ENCODE data around the gene PRKCH. TPM values are rescaled to one million over a fixed set of nuclear protein-coding genes. Genes with fewer than 3 reads are reported as not detected.

Gene PRKCH
- total and polyA plus RNA-seq, 7 experiments from 2014 or later: 191 to 359 (median 314) TPM

- Mint-ChIP-seq H3K4me1 (peaks cover 38 to 77% (median 52%) of the 10 kb centered on the region in 7 donors), H3K9me3 (peaks cover 0 to 5% (median 0%) of the 10 kb centered on the region in 11 donors), H3K36me3 (peaks cover 0 to 27% (median 0%) of the 10 kb centered on the region in 5 donors), H3K4me3 (peak overlapping the region; percentile 74 to 89 (median 82)), H3K27me3 (peaks cover 0 to 10% (median 0%) of the 10 kb centered on the region in 5 donors), H3K27ac (peak overlapping the region; percentile 44 to 95 (median 83))
- intact Hi-C loops (cut with micrococcal nuclease): loop anchor here (1.0 to 5.0 kb wide), 5 partner anchors 15 to 149 kb away; partner anchors contain the start of gene HIF1A (in 1 of the 2)
- ChIA-PET POLR2A (interaction anchor here (1.0 to 1.4 kb wide), 4 partner anchors 11 to 130 kb away, joined by 3 to 4 read pairs (median 3); no protein-coding TSS in a partner anchor), CTCF (interaction anchor here (1.0 to 1.3 kb wide), 3 partner anchors 8 to 152 kb away, joined by 3 to 5 read pairs (median 3); no protein-coding TSS in a partner anchor)
- H3K9me3 ChIP-seq (ENCODE audit: control insufficient read depth in 2 of 3, low read length in 3 of 3): no peaks in the 10 kb centered on the region
- peak overlapping the region; percentile 47 for H3K4me3 ChIP-seq (ENCODE audit: low read length)
- no peaks in the 10 kb centered on the region for H3K27me3 ChIP-seq (ENCODE audit: control insufficient read depth in 2 of 2, insufficient read depth in 2 of 2, low read length in 2 of 2)
- H3K4me1 ChIP-seq (ENCODE audit: control insufficient read depth in 2 of 2, insufficient read depth in 2 of 2, low read length in 2 of 2): peaks cover 0 to 30% of the 10 kb centered on the region in 2 donors
- no peaks in the 10 kb centered on the region for H3K36me3 ChIP-seq (ENCODE audit: control insufficient read depth in 2 of 3, insufficient read depth in 3 of 3, low read length in 3 of 3)
- H3K27ac ChIP-seq (ENCODE audit: low read depth, low read length): no peak overlapping the region
- ATAC-seq (no peak), DNase-seq (no peak)
Observed at GRCh38 chr14:61567838-61568571, 246.6 kb downstream of the PRKCH start.

- no peaks in the 10 kb centered on the region for H3K36me3 ChIP-seq (ENCODE audit: control insufficient read depth in 2 of 3, insufficient read depth in 3 of 3, low read length in 3 of 3)
- peak overlapping the region; percentile 47 for H3K4me3 ChIP-seq (ENCODE audit: low read length)
- peak; percentile 86 for ATAC-seq
- peak overlapping the region; percentile 26 for H3K27ac ChIP-seq (ENCODE audit: low read depth, low read length)
- peaks cover 40 to 77% (median 57%) of the 10 kb centered on the region in 7 donors for H3K4me1 Mint-ChIP-seq
- peak; percentile 49 to 77 (median 73) for DNase-seq
- H3K27me3 ChIP-seq (ENCODE audit: control insufficient read depth in 2 of 2, insufficient read depth in 2 of 2, low read length in 2 of 2): no peaks in the 10 kb centered on the region
- peaks cover 0 to 26% (median 0%) of the 10 kb centered on the region in 5 donors for H3K36me3 Mint-ChIP-seq
- H3K27ac Mint-ChIP-seq: peak overlapping the region; percentile 44 to 95 (median 86)
- intact Hi-C loops (cut with micrococcal nuclease): loop anchor here (1.0 to 5.0 kb wide), 6 partner anchors 10 to 149 kb away; partner anchors contain the start of gene HIF1A (in 1 of the 2)
- H3K4me3 Mint-ChIP-seq: peak overlapping the region; percentile 74 to 89 (median 82)
- H3K9me3 Mint-ChIP-seq: peaks cover 0 to 5% (median 0%) of the 10 kb centered on the region in 11 donors
- ChIA-PET POLR2A (interaction anchor here (0.6 to 1.6 kb wide), 8 partner anchors 9 to 130 kb away, joined by 3 to 5 read pairs (median 3); partner anchors contain the start of gene HIF1A), CTCF (interaction anchor here (1.2 kb wide), 1 partner anchor 9 kb away, joined by 3 read pairs; no protein-coding TSS in a partner anchor)
- H3K4me1 ChIP-seq (ENCODE audit: control insufficient read depth in 2 of 2, insufficient read depth in 2 of 2, low read length in 2 of 2): peaks cover 0 to 33% of the 10 kb centered on the region in 2 donors
- H3K27me3 Mint-ChIP-seq: peaks cover 0 to 10% (median 0%) of the 10 kb centered on the region in 5 donors
- H3K9me3 ChIP-seq (ENCODE audit: control insufficient read depth in 2 of 3, low read length in 3 of 3): no peaks in the 10 kb centered on the region
Observed at GRCh38 chr14:61568572-61569011, 247.2 kb downstream of the PRKCH start.

GRCh38 chr14:61569308-61569707 lies 247.9 kb downstream of the PRKCH start:
- peak overlapping the region; percentile 51 to 88 (median 78) for H3K4me3 Mint-ChIP-seq
- ATAC-seq (no peak), DNase-seq (no peak)
- Histone ChIP-seq H3K36me3 (ENCODE audit: control insufficient read depth in 2 of 3, insufficient read depth in 3 of 3, low read length in 3 of 3) (no peaks in the 10 kb centered on the region), H3K9me3 (ENCODE audit: control insufficient read depth in 2 of 3, low read length in 3 of 3) (no peaks in the 10 kb centered on the region), H3K4me1 (ENCODE audit: control insufficient read depth in 2 of 2, insufficient read depth in 2 of 2, low read length in 2 of 2) (peaks cover 0 to 40% of the 10 kb centered on the region in 2 donors), H3K27ac (ENCODE audit: low read depth, low read length) (peak overlapping the region; percentile 26), H3K4me3 (ENCODE audit: low read length) (peak overlapping the region; percentile 47), H3K27me3 (ENCODE audit: control insufficient read depth in 2 of 2, insufficient read depth in 2 of 2, low read length in 2 of 2) (no peaks in the 10 kb centered on the region)
- peaks cover 0 to 21% (median 0%) of the 10 kb centered on the region in 5 donors for H3K36me3 Mint-ChIP-seq
- H3K9me3 Mint-ChIP-seq: peaks cover 0 to 5% (median 0%) of the 10 kb centered on the region in 11 donors
- peaks cover 0 to 10% (median 0%) of the 10 kb centered on the region in 5 donors for H3K27me3 Mint-ChIP-seq
- intact Hi-C loops (cut with micrococcal nuclease): loop anchor here (1.0 to 5.0 kb wide), 5 partner anchors 9 to 148 kb away; no protein-coding TSS in a partner anchor
- ChIA-PET POLR2A (interaction anchor here (0.6 to 1.6 kb wide), 10 partner anchors 10 to 129 kb away, joined by 3 to 5 read pairs (median 3); partner anchors contain the start of gene HIF1A), CTCF (interaction anchor here (0.8 to 1.8 kb wide), 3 partner anchors 9 to 192 kb away, joined by 3 to 5 read pairs (median 3); partner anchors contain the start of gene SNAPC1)
- H3K27ac Mint-ChIP-seq: peak overlapping the region; percentile 81 to 94 (median 86)
- peaks cover 40 to 77% (median 64%) of the 10 kb centered on the region in 7 donors for H3K4me1 Mint-ChIP-seq

- peak overlapping the region; percentile 81 to 94 (median 86) for H3K27ac Mint-ChIP-seq
- DNase-seq: peak; percentile 20 to 66 (median 53)
- intact Hi-C loops (cut with micrococcal nuclease): loop anchor here (1.0 to 10.0 kb wide), 7 partner anchors 8 to 1325 kb away; partner anchors contain the start of gene PPM1A (in 1 of the 2)
Observed at GRCh38 chr14:61569812-61570548, 248.6 kb downstream of the PRKCH start.

GRCh38 chr14:61570549-61571290 lies 249.3 kb downstream of the PRKCH start:
- Histone ChIP-seq H3K4me3 (ENCODE audit: low read length) (no peak overlapping the region), H3K4me1 (ENCODE audit: control insufficient read depth in 2 of 2, insufficient read depth in 2 of 2, low read length in 2 of 2) (peaks cover 0 to 44% of the 10 kb centered on the region in 2 donors), H3K27me3 (ENCODE audit: control insufficient read depth in 2 of 2, insufficient read depth in 2 of 2, low read length in 2 of 2) (no peaks in the 10 kb centered on the region), H3K27ac (ENCODE audit: low read depth, low read length) (no peak overlapping the region), H3K9me3 (ENCODE audit: control insufficient read depth in 2 of 3, low read length in 3 of 3) (no peaks in the 10 kb centered on the region), H3K36me3 (ENCODE audit: control insufficient read depth in 2 of 3, insufficient read depth in 3 of 3, low read length in 3 of 3) (no peaks in the 10 kb centered on the region)
- ChIA-PET CTCF (interaction anchor here (1.1 to 1.8 kb wide), 3 partner anchors 8 to 191 kb away, joined by 3 to 5 read pairs (median 5); partner anchors contain the start of gene SNAPC1), POLR2A (interaction anchor here (0.6 to 1.3 kb wide), 7 partner anchors 10 to 278 kb away, joined by 3 to 6 read pairs (median 3); no protein-coding TSS in a partner anchor)
- DNase-seq (no peak), ATAC-seq (no peak)
- H3K27me3 Mint-ChIP-seq: peaks cover 0 to 15% (median 0%) of the 10 kb centered on the region in 5 donors
- H3K36me3 Mint-ChIP-seq: peaks cover 0 to 14% (median 0%) of the 10 kb centered on the region in 5 donors
- peaks cover 0 to 4% (median 0%) of the 10 kb centered on the region in 11 donors for H3K9me3 Mint-ChIP-seq
- H3K4me1 Mint-ChIP-seq: peaks cover 43 to 80% (median 71%) of the 10 kb centered on the region in 7 donors
- H3K27ac Mint-ChIP-seq: peak overlapping the region in 8 of 9 donors; percentile 81 to 94 (median 86)
- intact Hi-C loops (cut with micrococcal nuclease): loop anchor here (1.0 to 10.0 kb wide), 3 partner anchors 8 to 1326 kb away; partner anchors contain the start of gene PPM1A (in 1 of the 2)
- H3K4me3 Mint-ChIP-seq: peak overlapping the region in 5 of 10 donors; percentile 24 to 84 (median 74)

More at GRCh38 chr14:61569812-61570548, 248.6 kb downstream of the PRKCH start:
- Mint-ChIP-seq H3K9me3 (peaks cover 0 to 5% (median 0%) of the 10 kb centered on the region in 11 donors), H3K4me3 (peak overlapping the region; percentile 51 to 88 (median 78)), H3K36me3 (peaks cover 0 to 17% (median 0%) of the 10 kb centered on the region in 5 donors), H3K4me1 (peaks cover 43 to 75% (median 64%) of the 10 kb centered on the region in 7 donors), H3K27me3 (peaks cover 0 to 10% (median 0%) of the 10 kb centered on the region in 5 donors)
- CTCF ChIA-PET: interaction anchor here (0.6 to 1.8 kb wide), 4 partner anchors 18 to 192 kb away, joined by 3 to 5 read pairs (median 3); partner anchors contain the start of gene SNAPC1
- Histone ChIP-seq H3K27me3 (ENCODE audit: control insufficient read depth in 2 of 2, insufficient read depth in 2 of 2, low read length in 2 of 2) (no peaks in the 10 kb centered on the region), H3K27ac (ENCODE audit: low read depth, low read length) (no peak overlapping the region), H3K36me3 (ENCODE audit: control insufficient read depth in 2 of 3, insufficient read depth in 3 of 3, low read length in 3 of 3) (no peaks in the 10 kb centered on the region), H3K9me3 (ENCODE audit: control insufficient read depth in 2 of 3, low read length in 3 of 3) (no peaks in the 10 kb centered on the region), H3K4me3 (ENCODE audit: low read length) (no peak overlapping the region), H3K4me1 (ENCODE audit: control insufficient read depth in 2 of 2, insufficient read depth in 2 of 2, low read length in 2 of 2) (peaks cover 0 to 44% of the 10 kb centered on the region in 2 donors)
- ATAC-seq: peak; percentile 74
- POLR2A ChIA-PET: interaction anchor here (0.5 to 1.6 kb wide), 12 partner anchors 10 to 279 kb away, joined by 3 to 6 read pairs (median 3); partner anchors contain the start of gene HIF1A

Measured in naive thymus-derived CD4-positive, alpha-beta T cell (primary cell).